K562 (cell line): ENCODE measurements around the gene RNF32. TPM values are rescaled to one million over a fixed set of nuclear protein-coding genes. Genes with fewer than 3 reads are reported as not detected.
A peak's percentile ranks its signal among the peaks of the same experiment; 100 is the strongest.

Experiments
- ATAC-seq: fragments of 200-7000 bp; cut with Tn5 transposase; 3 replicates; pipeline ENCODE4 v1.9.1; 2020; ENCODE audit warnings: moderate library complexity
- BruUV-seq: library from RNA; stranded (reverse); fragments of 400-500 nt; replicated peaks from 2 replicates; lab custom pipeline; 2021; lab: Mats Ljungman, UMichigan
- CTCF ChIA-PET: fragments of 300-600 bp; formaldehyde crosslinking; extraction: SDS; loops from one replicate; lab custom pipeline; 2021; ENCODE audit warnings: low intra/inter-chr PET ratio; lab: Yijun Ruan, JAX
- POLR2A ChIA-PET: fragments of 300-600, 350-650 bp; sonication (Branson Sonifier 250); formaldehyde crosslinking; extraction: SDS; loops from one replicate; lab custom pipeline; 2021; ENCODE audit warnings: antibody characterized with exemption, inconsistent platforms; lab: Yijun Ruan, JAX
- DNase-seq, 4 experiments: peaks; one replicate each; pipeline versions ENCODE4 v3.0.0 to v3.0.0-alpha.2; 2011 to 2018; ENCODE audit warnings: low spot score in 3 of 4, mixed read lengths in 3 of 4; ENCODE audit errors: extremely low read depth in 1 of 4
- FAIRE-seq: peaks from 2 replicates; lab custom pipeline; 2011; peaks lifted over from hg19 to GRCh38; lab: Jason Lieb, UNC
- H2AFZ ChIP-seq: 2 replicates; pipeline ENCODE4 v1.6.0; 2011; ENCODE audit warnings: low read depth, low read length, control low read depth, inconsistent platforms
- H3K27ac ChIP-seq: fragments of 200-600 bp; 3 replicates; pipeline ENCODE4 v1.8.0; 2011; ENCODE audit warnings: low read depth, mild to moderate bottlenecking, control low read depth, inconsistent platforms, low read length, moderate library complexity, mixed read lengths; ENCODE audit errors: extremely low read depth
- H3K27me3 ChIP-seq, 2 experiments: fragments of 300-600 bp in 1 of 2; 2 replicates in 1 of 2; 3 replicates in 1 of 2; pipeline versions ENCODE4 v1.6.0 to v1.8.0; 2011; ENCODE audit warnings: inconsistent platforms in 2 of 2, low read length in 2 of 2, mild to moderate bottlenecking in 1 of 2, mixed read lengths in 1 of 2, moderate library complexity in 1 of 2; ENCODE audit not compliant: control insufficient read depth in 2 of 2, insufficient read depth in 2 of 2
- H3K36me3 ChIP-seq: fragments of 300-600 bp; 3 replicates; pipeline ENCODE4 v1.8.0; 2011; ENCODE audit warnings: mild to moderate bottlenecking, low read length, inconsistent platforms; ENCODE audit not compliant: control insufficient read depth, insufficient read depth
- H3K4me1 ChIP-seq, 2 experiments: fragments of 200-600 bp in 1 of 2; replicated peaks in 1 of 2; 2 replicates in 1 of 2; 3 replicates in 1 of 2; pipeline versions ENCODE4 v1.5.1 to v1.8.0; 2011; ENCODE audit warnings: inconsistent platforms in 2 of 2, low read length in 2 of 2, mild to moderate bottlenecking in 1 of 2, mixed read lengths in 1 of 2, moderate library complexity in 1 of 2; ENCODE audit not compliant: control insufficient read depth in 2 of 2, insufficient read depth in 2 of 2
- H3K4me2 ChIP-seq: 2 replicates; pipeline ENCODE4 v1.6.1; 2011; ENCODE audit warnings: low read length, control low read depth, inconsistent platforms, mixed read lengths; ENCODE audit not compliant: insufficient read depth
- H3K4me3 ChIP-seq: fragments of 200-600 bp; sonication (generic), shearing (Covaris generic); 2 replicates; pipeline ENCODE4 v1.5.1; 2016; ENCODE audit warnings: control low read depth, inconsistent platforms
- H3K79me2 ChIP-seq: fragments of 200-600 bp; 3 replicates; pipeline ENCODE4 v1.8.0; 2011; ENCODE audit warnings: low read length, inconsistent platforms; ENCODE audit not compliant: control insufficient read depth, insufficient read depth
- H3K9ac ChIP-seq, 2 experiments: 2 replicates each; pipeline versions ENCODE4 v1.6.0 to v1.6.1; 2011; ENCODE audit warnings: low read depth in 2 of 2, low read length in 2 of 2, control low read depth in 1 of 2, inconsistent platforms in 1 of 2, mild to moderate bottlenecking in 1 of 2, mixed read lengths in 1 of 2; ENCODE audit not compliant: insufficient read depth in 1 of 2
- H3K9me1 ChIP-seq: one replicate; pipeline ENCODE4 v1.6.0; 2011; ENCODE audit warnings: inconsistent platforms, mild to moderate bottlenecking, low read length, moderate library complexity; ENCODE audit not compliant: control insufficient read depth, insufficient read depth
- H3K9me3 ChIP-seq: replicated peaks from 2 replicates; pipeline ENCODE4 v1.5.1; 2011; ENCODE audit warnings: low read depth, low read length, inconsistent platforms; ENCODE audit not compliant: control insufficient read depth, insufficient read depth
- H4K20me1 ChIP-seq: replicated peaks from 2 replicates; pipeline ENCODE4 v1.6.1; 2011; ENCODE audit warnings: low read length, inconsistent platforms, mixed read lengths; ENCODE audit not compliant: control insufficient read depth, insufficient read depth
- BHLHE40 ChIP-seq: IDR thresholded peaks from 2 replicates; pipeline ENCODE4 v1.6.1; 2011; ENCODE audit warnings: low read length, improper control_type of control experiment
- CTCF ChIP-seq, 3 experiments: IDR thresholded peaks in 2 of 3; conservative IDR thresholded peaks in 1 of 3; 2 replicates each; pipeline ENCODE4 v1.5.1; 2011 to 2012; ENCODE audit warnings: low read length in 3 of 3, mild to moderate bottlenecking in 3 of 3, control low read depth in 2 of 3, improper control_type of control experiment in 1 of 3, inconsistent platforms in 1 of 3, low read depth in 1 of 3, mixed read lengths in 1 of 3, moderate library complexity in 1 of 3; ENCODE audit not compliant: insufficient read depth in 2 of 3
- FIP1L1 ChIP-seq: fragments of 200-400 bp; formaldehyde crosslinking; IDR thresholded peaks from 2 replicates; pipeline ENCODE4 v1.6.1; 2018; ENCODE audit warnings: mild to moderate bottlenecking, low read depth, low read length; ENCODE audit not compliant: poor library complexity, severe bottlenecking
- KDM1A ChIP-seq, 2 experiments: fragments of 450-650 bp; IDR thresholded peaks; 2 replicates each; pipeline ENCODE4 v1.6.1; 2016; ENCODE audit warnings: mild to moderate bottlenecking in 2 of 2
- NR4A1 ChIP-seq, 2 experiments: fragments of 250-450 bp in 1 of 2; fragments of 450-650 bp in 1 of 2; sonication (Bioruptor Pico) in 1 of 2; IDR thresholded peaks; 2 replicates each; pipeline versions ENCODE4 v1.4.0 to v1.6.1; 2016 to 2020; ENCODE audit warnings: mild to moderate bottlenecking in 2 of 2, missing compliant biosample characterization in 1 of 2, missing genetic modification characterization in 1 of 2, moderate library complexity in 1 of 2
- PHF8 ChIP-seq: fragments of 200-600 bp; sonication (generic); IDR thresholded peaks from 2 replicates; pipeline ENCODE4 v1.6.1; 2012; ENCODE audit warnings: mixed run types, mild to moderate bottlenecking, inconsistent platforms, low read length, moderate library complexity, borderline replicate concordance
- POLR2A ChIP-seq: fragments of 450-650 bp; conservative IDR thresholded peaks from 2 replicates; pipeline ENCODE4 v1.6.1; 2016
- RAD21 ChIP-seq, 2 experiments: fragments of 250-450 bp in 1 of 2; fragments of 450-650 bp in 1 of 2; sonication (Bioruptor Pico) in 1 of 2; formaldehyde crosslinking in 1 of 2; IDR thresholded peaks in 1 of 2; conservative IDR thresholded peaks in 1 of 2; 2 replicates each; pipeline versions ENCODE4 v1.4.0 to v1.8.0; 2020 to 2022; ENCODE audit warnings: mild to moderate bottlenecking in 2 of 2, moderate library complexity in 1 of 2
- SLC30A9 ChIP-seq: fragments of 250-450 bp; sonication (Bioruptor Pico); IDR thresholded peaks from 2 replicates; pipeline ENCODE4 v1.8.0; 2022; ENCODE audit warnings: mild to moderate bottlenecking, moderate library complexity
- TEAD4 ChIP-seq, 2 experiments: sonication (generic) in 1 of 2; formaldehyde crosslinking in 1 of 2; IDR thresholded peaks; 2 replicates each; pipeline versions ENCODE4 v1.6.1 to v1.8.0; 2012 to 2022; ENCODE audit warnings: borderline replicate concordance in 1 of 2, inconsistent platforms in 1 of 2, low read length in 1 of 2, mild to moderate bottlenecking in 1 of 2, missing genetic modification reagents in 1 of 2
- XRCC4 ChIP-seq: IDR thresholded peaks from one replicate; pipeline ENCODE4 v1.6.1; 2011; ENCODE audit not compliant: insufficient read depth, insufficient read length; ENCODE audit errors: extremely low read depth
- ZNF224 ChIP-seq: sonication (generic); formaldehyde crosslinking; IDR thresholded peaks from 2 replicates; pipeline ENCODE4 v1.8.0; 2022; ENCODE audit warnings: mild to moderate bottlenecking, missing genetic modification reagents
- ZNF3 ChIP-seq: fragments of 250-450 bp; sonication (Bioruptor Pico); IDR thresholded peaks from 2 replicates; pipeline ENCODE4 v1.5.0; 2021; ENCODE audit warnings: mild to moderate bottlenecking, moderate library complexity
- ZNF584 ChIP-seq: fragments of 200-800 bp; sonication (Bioruptor generic); IDR thresholded peaks from 2 replicates; pipeline ENCODE4 v1.6.1; 2016; ENCODE audit warnings: low read depth, mild to moderate bottlenecking, missing genetic modification characterization, missing compliant biosample characterization
- WGBS: fragments of 100-300 bp; shearing (Covaris generic); methylation state at CpG from one replicate; pipeline ENCODE4 v1.1.6; 2016; ENCODE audit warnings: low coverage, mixed read lengths; ENCODE audit not compliant: insufficient coverage; ENCODE audit errors: missing lambda C conversion rate; 5-methylcytosine and 5-hydroxymethylcytosine counted together
- in situ Hi-C: fragments of 300-500 bp; cut with MboI; formaldehyde crosslinking; loops from 4 replicates; pipeline ENCODE4 v1.15.0; 2018; ENCODE audit warnings: inconsistent platforms, mixed read lengths
- intact Hi-C: fragments of 100-400 bp; cut with micrococcal nuclease; formaldehyde crosslinking; loops from 2 replicates; pipeline ENCODE4 v1.14.2; 2022
- polyA plus RNA-seq, 8 experiments: library from polyadenylated mRNA; depleted of rRNA in 4 of 8; stranded (reverse) in 5 of 8; unstranded in 3 of 8; fragments of >200 nt; fragmentation: Nextera tagmentation in 2 of 8; fragmentation: Illumina TruSeq in 1 of 8; extraction: Ambion mirVana in 2 of 8; extraction: Trizol in 1 of 8; gene quantifications; 2 replicates each; pipeline versions ENCODE4 v1.2.1 to v1.2.3, GENCODE V29; 2011 to 2014; ENCODE audit warnings: inconsistent platforms in 1 of 8, missing spikeins in 1 of 8
- total RNA-seq, 7 experiments: library from RNA; depleted of rRNA in 6 of 7; stranded (reverse); fragments of >200 nt in 6 of 7; fragmentation: Illumina TruSeq in 2 of 7; extraction: Trizol in 2 of 7; gene quantifications; 2 replicates each; pipeline versions ENCODE4 v1.2.1 to v1.2.3, GENCODE V29; 2011 to 2021; ENCODE audit warnings: low replicate concordance in 1 of 7

RNF32 gene
- total and polyA plus RNA-seq, 9 of the 15 experiments (the other 6 are each of a cell fraction or from before 2014, with no cell fraction given), result 2.6 to 7.0 (median 4.6) TPM

DNA sequence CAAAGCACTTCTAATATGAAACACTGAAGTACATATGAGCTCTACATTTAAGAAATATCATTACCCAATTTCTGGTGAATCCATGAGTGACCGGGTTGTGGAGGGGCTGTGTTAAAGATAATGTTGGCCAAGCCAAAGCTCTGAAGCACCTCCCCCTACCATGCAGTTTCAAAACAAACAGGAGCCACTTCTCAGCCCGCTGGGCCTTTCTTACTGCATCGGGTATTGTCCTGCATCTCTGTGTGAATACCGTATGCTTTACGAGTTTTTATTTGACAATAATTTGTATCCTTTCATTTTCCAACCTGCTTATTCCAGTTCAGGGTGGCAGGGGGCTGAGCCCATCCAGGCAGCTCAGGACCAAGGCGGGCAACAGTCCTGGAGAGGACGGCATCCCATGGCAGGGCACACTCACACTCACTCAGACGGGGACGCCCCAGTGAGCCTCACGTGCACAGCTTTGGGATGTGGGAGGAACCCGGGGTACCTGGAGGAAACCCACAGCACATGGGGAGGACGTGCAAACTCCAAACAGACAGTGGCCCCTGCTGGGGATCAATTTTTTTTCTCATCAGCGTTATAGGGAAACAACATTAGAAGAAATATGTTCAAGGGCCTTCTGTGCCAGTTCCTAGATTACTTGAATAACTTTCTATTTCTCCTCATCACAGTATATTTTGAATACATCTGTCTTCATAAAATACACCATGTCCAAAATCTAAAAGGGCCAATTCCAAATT, 1.9 kb downstream of the RNF32 start:
- peaks cover 5 to 20% of the 10 kb centered on the region in 2 experiments; a peak in 4 of 5 replicates for H3K4me1 ChIP-seq
- H3K4me3 ChIP-seq, result no peak overlapping the region
- no peaks in the 10 kb centered on the region for H3K9me1 ChIP-seq
- BruUV-seq, result no TSS peak
- ChIA-PET POLR2A (interaction anchor here (1.2 to 2.3 kb wide), 3 partner anchors 8 to 200 kb away, joined by 3 to 13 read pairs (median 6); no protein-coding TSS in a partner anchor), CTCF (no interaction called here)
- no peak overlapping the region for H3K4me2 ChIP-seq
- intact Hi-C loops (loop anchor here (5.0 to 10.0 kb wide), 3 partner anchors 98 to 838 kb away; partner anchors contain the start of gene LMBR1), in situ Hi-C loops (no loop called here)
- H3K27me3 ChIP-seq, result no peaks in the 10 kb centered on the region
- 53% methylated on average over 13 of the region's 13 CpGs for WGBS
- FAIRE-seq (no peak), ATAC-seq (no peak), DNase-seq (peak in 1 of 4 experiments; percentile 33)
- no peaks in the 10 kb centered on the region for H4K20me1 ChIP-seq
- peaks cover 33% of the 10 kb centered on the region for H3K79me2 ChIP-seq
- H3K9me3 ChIP-seq, result no peaks in the 10 kb centered on the region
- no peak overlapping the region for H3K27ac ChIP-seq
- no peak overlapping the region for H2AFZ ChIP-seq
- TF ChIP-seq ZNF584 (CRISPR knock-in tag), result peak; percentile 94
- peak in 2 of 3 experiments; percentile 28 to 34; a peak in 2 of 6 replicates for TF ChIP-seq CTCF (IDR thresholded peaks at IDR 0.05 in 2 of 3, conservative IDR thresholded peaks at IDR 0.05 in 1 of 3; ENCODE audit: insufficient read depth in 2 of 3, low read depth in 1 of 3, low read length in 3 of 3)
- TF ChIP-seq FIP1L1, result no peak
- TF ChIP-seq KDM1A (IDR thresholded peaks at IDR 0.05), result no peak
- no peak for TF ChIP-seq SLC30A9 (CRISPR knock-in tag)
- peak in 1 of 2 experiments; percentile 48; a peak in 2 of 4 replicates for TF ChIP-seq RAD21 (CRISPR knock-in tag; conservative IDR thresholded peaks at IDR 0.05 in 1 of 2, IDR thresholded peaks at IDR 0.05 in 1 of 2)
- peak; percentile 59 for TF ChIP-seq BHLHE40
- no peak for TF ChIP-seq PHF8
- TF ChIP-seq NR4A1 (CRISPR knock-in tag; IDR thresholded peaks at IDR 0.05), result no peak
- no peak for TF ChIP-seq NR4A1 (tag; IDR thresholded peaks at IDR 0.05)
- no peak for TF ChIP-seq ZNF224
- no peak for TF ChIP-seq POLR2A
- no peak for TF ChIP-seq XRCC4
- TF ChIP-seq ZNF3, result no peak
- TF ChIP-seq TEAD4 (IDR thresholded peaks at IDR 0.05; ENCODE audit: low read length), result no peak
- 0 out of 2 replicates have a peak, but pooled peaks have one; percentile 27 for TF ChIP-seq TEAD4 (CRISPR knock-in tag; IDR thresholded peaks at IDR 0.05; ENCODE audit: borderline replicate concordance)
- H3K36me3 ChIP-seq, result 0 out of 3 replicates have a peak, but pooled peaks cover under 1% of the 10 kb centered on the region
- peak overlapping the region in 1 of 2 experiments; percentile 13; a peak in 1 of 4 replicates for H3K9ac ChIP-seq
